GM18498 (cell line): Measurements from ENCODE around the gene ACADSB.

ENCODE experiments used
- ATAC-seq: cut with Tn5 transposase; IDR thresholded peaks from one replicate; pipeline ENCODE4 v1.9.1; 2021; ENCODE audit warnings: mild to moderate bottlenecking, moderate library complexity; ENCODE audit not compliant: unreplicated experiment

ACADSB gene

GRCh38 chr10:123001370-123001769 lies 7.4 kb upstream of the ACADSB start:
- ATAC-seq = no peak

- ATAC-seq = no peak
These were observed 4.5 kb upstream of the ACADSB start for GRCh38 chr10:123004298-123004697.

- ATAC-seq = peak; percentile 37
These were observed 1.1 kb upstream of the ACADSB start for GRCh38 chr10:123007558-123008354.

GRCh38 chr10:123009105-123009820 lies 457 bp downstream of the ACADSB start:
- no peak for ATAC-seq

- no peak for ATAC-seq
These were observed 3.2 kb downstream of the ACADSB start for GRCh38 chr10:123011987-123012386.

- no peak for ATAC-seq
These were observed 4.9 kb downstream of the ACADSB start for GRCh38 chr10:123013456-123014419.

GRCh38 chr10:123014772-123015171 lies 6.0 kb downstream of the ACADSB start:
- no peak for ATAC-seq

GRCh38 chr10:123016228-123016627 lies 7.4 kb downstream of the ACADSB start:
- ATAC-seq = no peak

- ATAC-seq = no peak
These were observed 8.8 kb downstream of the ACADSB start for GRCh38 chr10:123017421-123018165.

- ATAC-seq = no peak
These were observed 9.7 kb downstream of the ACADSB start for GRCh38 chr10:123018531-123018930.

GRCh38 chr10:123019264-123019663 lies 10.5 kb downstream of the ACADSB start:
- no peak for ATAC-seq

GRCh38 chr10:123019941-123020703 lies 11.3 kb downstream of the ACADSB start:
- ATAC-seq = no peak

GRCh38 chr10:123021517-123021916 lies 12.7 kb downstream of the ACADSB start:
- no peak for ATAC-seq

GRCh38 chr10:123024540-123024939 lies 15.7 kb downstream of the ACADSB start:
- ATAC-seq = no peak

GRCh38 chr10:123026302-123026701 lies 17.5 kb downstream of the ACADSB start:
- no peak for ATAC-seq

GRCh38 chr10:123027861-123028260 lies 19.1 kb downstream of the ACADSB start:
- no peak for ATAC-seq

GRCh38 chr10:123031124-123031523 lies 22.3 kb downstream of the ACADSB start:
- ATAC-seq = no peak

- no peak for ATAC-seq
These were observed 25.5 kb downstream of the ACADSB start for GRCh38 chr10:123034332-123034731.

- ATAC-seq = no peak
These were observed 26.8 kb downstream of the ACADSB start for GRCh38 chr10:123035467-123036086.
